SK-N-SH treated with all-trans-retinoic acid at 6 μM for 48 hours (cell line): ENCODE measurements around the gene GRIK4.

Experiments
- ATAC-seq: fragments of 200-7000 bp; cut with Tn5 transposase; 3 replicates; pipeline ENCODE4 v1.9.1; 2020; ENCODE audit warnings: mild to moderate bottlenecking, moderate library complexity
- ARNTL ChIP-seq: fragments of 450-650 bp; formaldehyde crosslinking; IDR thresholded peaks from 2 replicates; pipeline ENCODE4 v1.5.0; 2020; ENCODE audit warnings: low read depth, mild to moderate bottlenecking, moderate library complexity, borderline replicate concordance
- BACH2 ChIP-seq: fragments of 250-450 bp; sonication (Bioruptor Pico); IDR thresholded peaks from 2 replicates; pipeline ENCODE4 v1.9.0; 2021; ENCODE audit warnings: mild to moderate bottlenecking, borderline replicate concordance
- CSDC2 ChIP-seq: fragments of 250-450 bp; sonication (Bioruptor Pico); IDR thresholded peaks from 2 replicates; pipeline ENCODE4 v1.5.0; 2020; ENCODE audit warnings: mild to moderate bottlenecking, moderate library complexity
- ESRRG ChIP-seq: fragments of 250-450 bp; sonication (Bioruptor Pico); IDR thresholded peaks from 2 replicates; pipeline ENCODE4 v1.6.1; 2021; ENCODE audit warnings: mild to moderate bottlenecking
- GLIS3 ChIP-seq: fragments of 250-450 bp; sonication (Bioruptor Pico); IDR thresholded peaks from 2 replicates; pipeline ENCODE4 v1.5.0; 2020; ENCODE audit warnings: mild to moderate bottlenecking, moderate library complexity
- ISL1 ChIP-seq: fragments of 250-450 bp; sonication (Bioruptor Pico); IDR thresholded peaks from 2 replicates; pipeline ENCODE4 v2.1.2; 2022; ENCODE audit warnings: mild to moderate bottlenecking, moderate library complexity
- OSR1 ChIP-seq: fragments of 250-450 bp; sonication (Bioruptor Pico); IDR thresholded peaks from 2 replicates; pipeline ENCODE4 v1.8.0; 2022; ENCODE audit warnings: moderate library complexity, mild to moderate bottlenecking, inconsistent platforms
- RARB ChIP-seq: fragments of 250-450 bp; sonication (Bioruptor Pico); IDR thresholded peaks from 2 replicates; pipeline ENCODE4 v1.8.0; 2021; ENCODE audit warnings: mild to moderate bottlenecking, moderate library complexity
- SNAI2 ChIP-seq: fragments of 250-450 bp; sonication (Bioruptor Pico); IDR thresholded peaks from 2 replicates; pipeline ENCODE4 v1.5.0; 2020; ENCODE audit warnings: mild to moderate bottlenecking, moderate library complexity
- TOX ChIP-seq: fragments of 250-450 bp; sonication (Bioruptor Pico); IDR thresholded peaks from 2 replicates; pipeline ENCODE4 v1.8.0; 2021; ENCODE audit warnings: mild to moderate bottlenecking, moderate library complexity, borderline replicate concordance
- ZC3H10 ChIP-seq: fragments of 250-450 bp; sonication (Bioruptor Pico); IDR thresholded peaks from 2 replicates; pipeline ENCODE4 v1.5.1; 2021; ENCODE audit warnings: mild to moderate bottlenecking, moderate library complexity
- ZFP3 ChIP-seq: fragments of 250-450 bp; sonication (Bioruptor Pico); IDR thresholded peaks from 2 replicates; pipeline ENCODE4 v1.5.0; 2020; ENCODE audit warnings: mild to moderate bottlenecking, moderate library complexity
- ZFP30 ChIP-seq: fragments of 450-650 bp; formaldehyde crosslinking; IDR thresholded peaks from 2 replicates; pipeline ENCODE4 v1.5.0; 2022; ENCODE audit warnings: mild to moderate bottlenecking, moderate library complexity
- ZNF565 ChIP-seq: fragments of 450-650 bp; formaldehyde crosslinking; conservative IDR thresholded peaks from 2 replicates; pipeline ENCODE4 v1.5.0; 2020; ENCODE audit warnings: low read depth, mild to moderate bottlenecking, moderate library complexity
- ZNF8 ChIP-seq: fragments of 450-650 bp; formaldehyde crosslinking; IDR thresholded peaks from 2 replicates; pipeline ENCODE4 v1.5.0; 2020; ENCODE audit warnings: mild to moderate bottlenecking, moderate library complexity
- TF ChIP-seq, protein P1 (sequence below): fragments of 250-450 bp; sonication (Bioruptor Pico); IDR thresholded peaks from 2 replicates; pipeline ENCODE4 v1.5.1; 2020; ENCODE audit warnings: low read depth, mild to moderate bottlenecking, moderate library complexity
- TF ChIP-seq, protein P2 (sequence below): fragments of 250-450 bp; sonication (Bioruptor Pico); IDR thresholded peaks from 2 replicates; pipeline ENCODE4 v1.8.0; 2021; ENCODE audit warnings: low read depth, mild to moderate bottlenecking, moderate library complexity, borderline replicate concordance
- TF ChIP-seq, protein P3 (sequence below): fragments of 250-450 bp; sonication (Bioruptor Pico); IDR thresholded peaks from 2 replicates; pipeline ENCODE4 v1.5.0; 2020; ENCODE audit warnings: mild to moderate bottlenecking, moderate library complexity
- TF ChIP-seq, protein P4 (sequence below): fragments of 250-450 bp; sonication (Bioruptor Pico); IDR thresholded peaks from 2 replicates; pipeline ENCODE4 v1.8.0; 2020; ENCODE audit warnings: mild to moderate bottlenecking, moderate library complexity, borderline replicate concordance
- TF ChIP-seq, protein P5 (sequence below): fragments of 250-450 bp; sonication (Bioruptor Pico); IDR thresholded peaks from 2 replicates; pipeline ENCODE4 v1.5.1; 2021; ENCODE audit warnings: mild to moderate bottlenecking, moderate library complexity

Gene GRIK4

DNA sequence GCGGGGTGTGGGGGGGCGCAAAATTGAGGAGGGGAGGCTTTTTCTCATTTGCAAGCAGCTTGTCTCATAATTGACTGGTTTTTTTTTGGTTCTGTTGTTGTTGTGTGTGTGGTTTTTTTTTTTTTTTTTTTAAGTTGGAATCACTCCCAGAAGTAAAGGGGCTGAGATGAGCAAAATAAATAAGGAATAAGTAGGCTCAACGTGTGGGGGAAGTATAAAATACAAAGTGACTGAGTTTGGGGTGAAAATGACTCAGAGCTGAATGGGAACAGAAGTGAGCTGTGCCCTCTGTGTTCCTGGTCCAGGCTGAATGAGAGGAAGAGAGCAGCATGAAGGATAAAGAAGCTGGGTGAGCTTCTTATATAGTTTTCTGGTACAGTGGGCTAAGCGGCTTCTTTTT is 90.0 kb downstream of the GRIK4 start:
- ATAC-seq: no peak
- no peak for TF ChIP-seq SNAI2 (CRISPR knock-in tag)

DNA sequence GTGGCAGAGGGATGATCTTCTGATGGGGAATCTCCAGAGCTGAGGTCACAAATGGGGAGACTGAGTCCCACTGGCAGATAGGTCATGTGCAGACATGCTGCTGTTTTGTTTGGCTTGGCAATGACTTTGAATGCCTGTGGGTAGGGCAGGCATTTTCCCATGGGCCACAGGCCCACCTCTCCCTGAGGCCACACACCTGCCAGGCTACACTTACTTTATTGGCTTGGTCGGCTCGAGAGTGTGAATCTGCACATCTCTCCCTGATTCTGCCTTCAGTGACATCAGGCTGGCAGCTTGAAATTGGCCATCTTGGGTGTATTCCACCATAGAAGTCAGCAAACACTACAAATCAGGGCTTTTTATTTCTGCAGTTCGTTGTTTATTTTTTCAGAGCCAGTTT is 91.5 kb downstream of the GRIK4 start:
- TF ChIP-seq ISL1 (CRISPR knock-in tag) (no peak), SNAI2 (CRISPR knock-in tag) (no peak), ZC3H10 (no peak), BACH2 (CRISPR knock-in tag) (no peak), ZNF565 (CRISPR knock-in tag) (no peak), ZFP30 (CRISPR knock-in tag) (no peak), ARNTL (CRISPR knock-in tag) (no peak), CSDC2 (CRISPR knock-in tag) (no peak), OSR1 (CRISPR knock-in tag) (no peak), RARB (CRISPR knock-in tag) (no peak), GLIS3 (CRISPR knock-in tag) (no peak), ZNF8 (CRISPR knock-in tag) (no peak), TOX (CRISPR knock-in tag) (no peak), ZFP3 (CRISPR knock-in tag) (no peak), ESRRG (CRISPR knock-in tag) (no peak)
- TF ChIP-seq, protein P1, sequence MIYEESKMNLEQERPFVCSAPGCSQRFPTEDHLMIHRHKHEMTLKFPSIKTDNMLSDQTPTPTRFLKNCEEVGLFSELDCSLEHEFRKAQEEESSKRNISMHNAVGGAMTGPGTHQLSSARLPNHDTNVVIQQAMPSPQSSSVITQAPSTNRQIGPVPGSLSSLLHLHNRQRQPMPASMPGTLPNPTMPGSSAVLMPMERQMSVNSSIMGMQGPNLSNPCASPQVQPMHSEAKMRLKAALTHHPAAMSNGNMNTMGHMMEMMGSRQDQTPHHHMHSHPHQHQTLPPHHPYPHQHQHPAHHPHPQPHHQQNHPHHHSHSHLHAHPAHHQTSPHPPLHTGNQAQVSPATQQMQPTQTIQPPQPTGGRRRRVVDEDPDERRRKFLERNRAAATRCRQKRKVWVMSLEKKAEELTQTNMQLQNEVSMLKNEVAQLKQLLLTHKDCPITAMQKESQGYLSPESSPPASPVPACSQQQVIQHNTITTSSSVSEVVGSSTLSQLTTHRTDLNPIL (CRISPR knock-in tag): no peak
- TF ChIP-seq, protein P2, sequence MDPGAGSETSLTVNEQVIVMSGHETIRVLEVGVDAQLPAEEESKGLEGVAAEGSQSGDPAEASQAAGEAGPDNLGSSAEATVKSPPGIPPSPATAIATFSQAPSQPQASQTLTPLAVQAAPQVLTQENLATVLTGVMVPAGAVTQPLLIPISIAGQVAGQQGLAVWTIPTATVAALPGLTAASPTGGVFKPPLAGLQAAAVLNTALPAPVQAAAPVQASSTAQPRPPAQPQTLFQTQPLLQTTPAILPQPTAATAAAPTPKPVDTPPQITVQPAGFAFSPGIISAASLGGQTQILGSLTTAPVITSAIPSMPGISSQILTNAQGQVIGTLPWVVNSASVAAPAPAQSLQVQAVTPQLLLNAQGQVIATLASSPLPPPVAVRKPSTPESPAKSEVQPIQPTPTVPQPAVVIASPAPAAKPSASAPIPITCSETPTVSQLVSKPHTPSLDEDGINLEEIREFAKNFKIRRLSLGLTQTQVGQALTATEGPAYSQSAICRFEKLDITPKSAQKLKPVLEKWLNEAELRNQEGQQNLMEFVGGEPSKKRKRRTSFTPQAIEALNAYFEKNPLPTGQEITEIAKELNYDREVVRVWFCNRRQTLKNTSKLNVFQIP: no peak
- TF ChIP-seq, protein P3, sequence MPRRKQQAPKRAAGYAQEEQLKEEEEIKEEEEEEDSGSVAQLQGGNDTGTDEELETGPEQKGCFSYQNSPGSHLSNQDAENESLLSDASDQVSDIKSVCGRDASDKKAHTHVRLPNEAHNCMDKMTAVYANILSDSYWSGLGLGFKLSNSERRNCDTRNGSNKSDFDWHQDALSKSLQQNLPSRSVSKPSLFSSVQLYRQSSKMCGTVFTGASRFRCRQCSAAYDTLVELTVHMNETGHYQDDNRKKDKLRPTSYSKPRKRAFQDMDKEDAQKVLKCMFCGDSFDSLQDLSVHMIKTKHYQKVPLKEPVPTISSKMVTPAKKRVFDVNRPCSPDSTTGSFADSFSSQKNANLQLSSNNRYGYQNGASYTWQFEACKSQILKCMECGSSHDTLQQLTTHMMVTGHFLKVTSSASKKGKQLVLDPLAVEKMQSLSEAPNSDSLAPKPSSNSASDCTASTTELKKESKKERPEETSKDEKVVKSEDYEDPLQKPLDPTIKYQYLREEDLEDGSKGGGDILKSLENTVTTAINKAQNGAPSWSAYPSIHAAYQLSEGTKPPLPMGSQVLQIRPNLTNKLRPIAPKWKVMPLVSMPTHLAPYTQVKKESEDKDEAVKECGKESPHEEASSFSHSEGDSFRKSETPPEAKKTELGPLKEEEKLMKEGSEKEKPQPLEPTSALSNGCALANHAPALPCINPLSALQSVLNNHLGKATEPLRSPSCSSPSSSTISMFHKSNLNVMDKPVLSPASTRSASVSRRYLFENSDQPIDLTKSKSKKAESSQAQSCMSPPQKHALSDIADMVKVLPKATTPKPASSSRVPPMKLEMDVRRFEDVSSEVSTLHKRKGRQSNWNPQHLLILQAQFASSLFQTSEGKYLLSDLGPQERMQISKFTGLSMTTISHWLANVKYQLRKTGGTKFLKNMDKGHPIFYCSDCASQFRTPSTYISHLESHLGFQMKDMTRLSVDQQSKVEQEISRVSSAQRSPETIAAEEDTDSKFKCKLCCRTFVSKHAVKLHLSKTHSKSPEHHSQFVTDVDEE (CRISPR knock-in tag): no peak
- TF ChIP-seq, protein P4, sequence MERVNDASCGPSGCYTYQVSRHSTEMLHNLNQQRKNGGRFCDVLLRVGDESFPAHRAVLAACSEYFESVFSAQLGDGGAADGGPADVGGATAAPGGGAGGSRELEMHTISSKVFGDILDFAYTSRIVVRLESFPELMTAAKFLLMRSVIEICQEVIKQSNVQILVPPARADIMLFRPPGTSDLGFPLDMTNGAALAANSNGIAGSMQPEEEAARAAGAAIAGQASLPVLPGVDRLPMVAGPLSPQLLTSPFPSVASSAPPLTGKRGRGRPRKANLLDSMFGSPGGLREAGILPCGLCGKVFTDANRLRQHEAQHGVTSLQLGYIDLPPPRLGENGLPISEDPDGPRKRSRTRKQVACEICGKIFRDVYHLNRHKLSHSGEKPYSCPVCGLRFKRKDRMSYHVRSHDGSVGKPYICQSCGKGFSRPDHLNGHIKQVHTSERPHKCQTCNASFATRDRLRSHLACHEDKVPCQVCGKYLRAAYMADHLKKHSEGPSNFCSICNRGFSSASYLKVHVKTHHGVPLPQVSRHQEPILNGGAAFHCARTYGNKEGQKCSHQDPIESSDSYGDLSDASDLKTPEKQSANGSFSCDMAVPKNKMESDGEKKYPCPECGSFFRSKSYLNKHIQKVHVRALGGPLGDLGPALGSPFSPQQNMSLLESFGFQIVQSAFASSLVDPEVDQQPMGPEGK: no peak
- no peak for ATAC-seq

DNA sequence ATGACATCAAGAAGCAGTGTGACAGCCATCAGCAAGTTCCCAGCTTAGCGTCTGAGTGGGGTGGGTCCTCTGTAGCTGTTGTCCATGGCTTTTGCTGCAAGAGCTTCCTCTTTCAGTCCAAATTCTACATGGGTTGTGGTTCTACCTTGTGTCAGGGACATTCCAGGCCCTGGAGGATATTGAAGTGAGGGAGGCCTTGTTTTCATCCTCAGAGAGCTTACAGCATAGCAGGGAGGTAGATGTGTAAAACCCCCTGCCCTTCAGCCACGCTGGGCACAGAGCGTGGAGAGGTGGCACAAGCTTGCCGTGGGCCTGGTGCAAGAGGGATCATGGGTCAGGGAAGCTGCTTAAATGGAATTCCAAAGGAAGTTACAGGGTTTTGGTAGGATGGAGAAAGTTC is 93.9 kb downstream of the GRIK4 start:
- no peak for ATAC-seq
- TF ChIP-seq ESRRG (CRISPR knock-in tag): no peak
- TF ChIP-seq ZNF565 (CRISPR knock-in tag): no peak
- TF ChIP-seq, protein P5, sequence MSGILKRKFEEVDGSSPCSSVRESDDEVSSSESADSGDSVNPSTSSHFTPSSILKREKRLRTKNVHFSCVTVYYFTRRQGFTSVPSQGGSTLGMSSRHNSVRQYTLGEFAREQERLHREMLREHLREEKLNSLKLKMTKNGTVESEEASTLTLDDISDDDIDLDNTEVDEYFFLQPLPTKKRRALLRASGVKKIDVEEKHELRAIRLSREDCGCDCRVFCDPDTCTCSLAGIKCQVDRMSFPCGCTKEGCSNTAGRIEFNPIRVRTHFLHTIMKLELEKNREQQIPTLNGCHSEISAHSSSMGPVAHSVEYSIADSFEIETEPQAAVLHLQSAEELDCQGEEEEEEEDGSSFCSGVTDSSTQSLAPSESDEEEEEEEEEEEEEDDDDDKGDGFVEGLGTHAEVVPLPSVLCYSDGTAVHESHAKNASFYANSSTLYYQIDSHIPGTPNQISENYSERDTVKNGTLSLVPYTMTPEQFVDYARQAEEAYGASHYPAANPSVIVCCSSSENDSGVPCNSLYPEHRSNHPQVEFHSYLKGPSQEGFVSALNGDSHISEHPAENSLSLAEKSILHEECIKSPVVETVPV (CRISPR knock-in tag): no peak
- no peak for TF ChIP-seq ZFP3 (CRISPR knock-in tag)
- no peak for TF ChIP-seq ZC3H10
- no peak for TF ChIP-seq GLIS3 (CRISPR knock-in tag)
- no peak for TF ChIP-seq SNAI2 (CRISPR knock-in tag)
- TF ChIP-seq, protein P3 (CRISPR knock-in tag): no peak
- no peak for TF ChIP-seq ISL1 (CRISPR knock-in tag)
- no peak for TF ChIP-seq BACH2 (CRISPR knock-in tag)
- no peak for TF ChIP-seq OSR1 (CRISPR knock-in tag)
